ENCODE results near the gene SMYD3.

SMYD3 gene

DNA sequence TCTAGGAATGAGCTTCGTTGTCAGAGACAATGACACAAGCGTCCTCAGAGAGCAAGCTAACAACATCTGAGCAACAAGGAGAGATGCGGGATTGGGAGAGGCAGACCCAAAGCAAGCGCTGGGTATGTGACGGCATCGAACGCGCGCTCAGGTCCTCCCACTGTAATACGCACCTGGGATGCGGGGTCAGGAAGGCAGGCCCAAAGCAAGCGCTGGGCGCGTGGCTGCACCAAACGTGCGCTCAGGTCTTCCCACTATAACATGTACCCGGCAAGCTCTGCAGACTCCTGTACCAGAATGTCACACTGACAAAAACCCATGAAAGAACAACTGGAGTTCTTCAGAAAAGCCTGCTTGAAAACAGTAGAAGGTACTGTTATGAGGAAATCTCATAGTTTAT lies 653.8 kb downstream of the SMYD3 start:
- Histone ChIP-seq H3K27me3 (ENCODE audit: insufficient read depth, low read length, poor library complexity, severe bottlenecking) (no peaks in the 10 kb centered on the region), H3K79me2 (ENCODE audit: insufficient read depth, low read length) (no peaks in the 10 kb centered on the region), H2AFZ (ENCODE audit: low read length) (no peak overlapping the region), H3K9me3 (ENCODE audit: insufficient read depth, low read depth, low read length) (no peaks in the 10 kb centered on the region), H4K20me1 (ENCODE audit: insufficient read depth, low read length, poor library complexity, severe bottlenecking) (no peaks in the 10 kb centered on the region), H3F3A (ENCODE audit: low read depth) (no peaks in the 10 kb centered on the region), H3K9me2 (replicated peaks; ENCODE audit: low read depth, low read length) (no peaks in the 10 kb centered on the region), H3K4me1 (ENCODE audit: insufficient read depth, low read length, poor library complexity, severe bottlenecking) (no peaks in the 10 kb centered on the region), H3K4me2 (ENCODE audit: low read depth, low read length, poor library complexity, severe bottlenecking) (no peak overlapping the region), H3K4me3 (ENCODE audit: low read length, poor library complexity, severe bottlenecking) (no peak overlapping the region), H3K9ac (ENCODE audit: low read depth, low read length, poor library complexity, severe bottlenecking) (no peak overlapping the region), H3K36me3 (ENCODE audit: insufficient read depth, low read length) (peaks cover 22% of the 10 kb centered on the region; the same call in 1 of the 2 replicates)
- TF ChIP-seq EZH2phosphoT487 (IDR thresholded peaks at IDR 0.05; ENCODE audit: borderline replicate concordance): no peak
- TF ChIP-seq, protein P1, sequence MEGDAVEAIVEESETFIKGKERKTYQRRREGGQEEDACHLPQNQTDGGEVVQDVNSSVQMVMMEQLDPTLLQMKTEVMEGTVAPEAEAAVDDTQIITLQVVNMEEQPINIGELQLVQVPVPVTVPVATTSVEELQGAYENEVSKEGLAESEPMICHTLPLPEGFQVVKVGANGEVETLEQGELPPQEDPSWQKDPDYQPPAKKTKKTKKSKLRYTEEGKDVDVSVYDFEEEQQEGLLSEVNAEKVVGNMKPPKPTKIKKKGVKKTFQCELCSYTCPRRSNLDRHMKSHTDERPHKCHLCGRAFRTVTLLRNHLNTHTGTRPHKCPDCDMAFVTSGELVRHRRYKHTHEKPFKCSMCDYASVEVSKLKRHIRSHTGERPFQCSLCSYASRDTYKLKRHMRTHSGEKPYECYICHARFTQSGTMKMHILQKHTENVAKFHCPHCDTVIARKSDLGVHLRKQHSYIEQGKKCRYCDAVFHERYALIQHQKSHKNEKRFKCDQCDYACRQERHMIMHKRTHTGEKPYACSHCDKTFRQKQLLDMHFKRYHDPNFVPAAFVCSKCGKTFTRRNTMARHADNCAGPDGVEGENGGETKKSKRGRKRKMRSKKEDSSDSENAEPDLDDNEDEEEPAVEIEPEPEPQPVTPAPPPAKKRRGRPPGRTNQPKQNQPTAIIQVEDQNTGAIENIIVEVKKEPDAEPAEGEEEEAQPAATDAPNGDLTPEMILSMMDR (conservative IDR thresholded peaks at IDR 0.05; ENCODE audit: low read length): no peak

DNA sequence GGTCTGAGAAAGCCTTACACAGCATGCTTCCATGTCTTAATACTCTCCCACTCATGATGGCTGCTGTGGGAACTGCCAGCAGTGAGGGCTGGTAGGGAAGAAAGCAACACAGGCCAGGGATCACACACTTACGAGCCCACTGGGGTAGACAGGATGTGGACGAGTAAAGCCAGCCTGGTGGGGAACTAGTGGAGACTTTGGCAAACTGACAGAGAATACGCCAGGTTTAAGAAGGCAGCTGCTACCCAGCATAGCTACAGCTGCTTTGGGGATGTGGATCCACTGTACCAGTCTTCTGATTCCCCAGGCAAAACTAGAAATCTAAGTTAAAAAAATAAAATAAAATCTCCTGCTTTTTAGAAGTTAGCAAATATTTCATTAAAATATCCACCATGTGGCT lies 664.0 kb downstream of the SMYD3 start:
- Histone ChIP-seq H4K20me1 (ENCODE audit: insufficient read depth, low read length, poor library complexity, severe bottlenecking) (no peaks in the 10 kb centered on the region), H3K27me3 (ENCODE audit: insufficient read depth, low read length, poor library complexity, severe bottlenecking) (no peaks in the 10 kb centered on the region), H3K4me2 (ENCODE audit: low read depth, low read length, poor library complexity, severe bottlenecking) (no peak overlapping the region), H3K4me3 (ENCODE audit: low read length, poor library complexity, severe bottlenecking) (no peak overlapping the region), H2AFZ (ENCODE audit: low read length) (no peak overlapping the region), H3K9ac (ENCODE audit: low read depth, low read length, poor library complexity, severe bottlenecking) (no peak overlapping the region), H3K36me3 (ENCODE audit: insufficient read depth, low read length) (peaks cover 3% of the 10 kb centered on the region; the same call in 1 of the 2 replicates), H3K4me1 (ENCODE audit: insufficient read depth, low read length, poor library complexity, severe bottlenecking) (no peaks in the 10 kb centered on the region), H3K9me3 (ENCODE audit: insufficient read depth, low read depth, low read length) (no peaks in the 10 kb centered on the region), H3K9me2 (replicated peaks; ENCODE audit: low read depth, low read length) (no peaks in the 10 kb centered on the region), H3F3A (ENCODE audit: low read depth) (no peaks in the 10 kb centered on the region), H3K79me2 (ENCODE audit: insufficient read depth, low read length) (no peaks in the 10 kb centered on the region)
- TF ChIP-seq EZH2phosphoT487 (IDR thresholded peaks at IDR 0.05; ENCODE audit: borderline replicate concordance): no peak
- TF ChIP-seq, protein P1 (conservative IDR thresholded peaks at IDR 0.05; ENCODE audit: low read length): no peak

DNA sequence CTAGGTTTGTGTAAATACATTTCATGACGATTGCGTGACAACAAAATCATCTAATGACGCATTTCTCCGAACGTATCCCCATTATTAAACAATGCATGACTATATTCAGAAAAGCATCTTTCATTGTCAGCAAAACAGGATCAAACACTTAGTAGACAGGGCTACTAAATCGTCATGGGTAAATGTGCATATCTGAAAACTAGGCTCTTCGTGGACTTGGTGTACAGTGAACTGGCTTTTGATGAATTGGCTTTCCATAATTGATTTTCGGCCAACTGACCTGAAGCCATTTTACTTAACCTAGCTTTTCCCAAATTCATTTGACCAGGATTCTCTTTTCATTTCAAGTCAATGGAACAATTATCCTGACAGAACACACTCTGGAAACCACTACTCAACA lies 665.0 kb downstream of the SMYD3 start:
- H3F3A ChIP-seq (ENCODE audit: low read depth): no peaks in the 10 kb centered on the region
- no peak overlapping the region for H3K9ac ChIP-seq (ENCODE audit: low read depth, low read length, poor library complexity, severe bottlenecking)
- H3K9me3 ChIP-seq (ENCODE audit: insufficient read depth, low read depth, low read length): no peaks in the 10 kb centered on the region
- H2AFZ ChIP-seq (ENCODE audit: low read length): no peak overlapping the region
- H3K27me3 ChIP-seq (ENCODE audit: insufficient read depth, low read length, poor library complexity, severe bottlenecking): no peaks in the 10 kb centered on the region
- no peak overlapping the region for H3K4me3 ChIP-seq (ENCODE audit: low read length, poor library complexity, severe bottlenecking)
- no peaks in the 10 kb centered on the region for H3K4me1 ChIP-seq (ENCODE audit: insufficient read depth, low read length, poor library complexity, severe bottlenecking)
- H4K20me1 ChIP-seq (ENCODE audit: insufficient read depth, low read length, poor library complexity, severe bottlenecking): no peaks in the 10 kb centered on the region
- H3K79me2 ChIP-seq (ENCODE audit: insufficient read depth, low read length): no peaks in the 10 kb centered on the region
- H3K4me2 ChIP-seq (ENCODE audit: low read depth, low read length, poor library complexity, severe bottlenecking): no peak overlapping the region
- TF ChIP-seq, protein P1 (conservative IDR thresholded peaks at IDR 0.05; ENCODE audit: low read length): no peak
- TF ChIP-seq EZH2phosphoT487 (IDR thresholded peaks at IDR 0.05; ENCODE audit: borderline replicate concordance): no peak
- no peaks in the 10 kb centered on the region for H3K9me2 ChIP-seq (replicated peaks; ENCODE audit: low read depth, low read length)
- H3K36me3 ChIP-seq (ENCODE audit: insufficient read depth, low read length): no peaks in the 10 kb centered on the region

All from Loucy (cell line).